Measurements from ENCODE around the gene TP53I13.

GRCh38 chr17:29616300-29617048, 48.0 kb downstream of the TP53I13 start:
- TF ChIP-seq CTCF (IDR thresholded peaks at IDR 0.05; ENCODE audit: extremely low read depth in 1 of 2, insufficient read depth in 1 of 2, low read depth in 1 of 2, low read length in 2 of 2) (no peak), MAX (IDR thresholded peaks at IDR 0.05; ENCODE audit: insufficient read depth, insufficient read length) (no peak), EZH2 (IDR thresholded peaks at IDR 0.05; ENCODE audit: borderline replicate concordance, low read depth, low read length, severe bottlenecking) (no peak), POLR2AphosphoS5 (IDR thresholded peaks at IDR 0.05; ENCODE audit: insufficient read depth, low read depth, low read length) (no peak), MYC (IDR thresholded peaks at IDR 0.05; ENCODE audit: low read depth, low read length) (no peak), POLR2A (IDR thresholded peaks at IDR 0.05; ENCODE audit: low read depth, low read length) (no peak), FOS (IDR thresholded peaks at IDR 0.05; ENCODE audit: borderline replicate concordance, insufficient read depth, low read length) (no peak)
